HCT116 (cell line): ENCODE measurements around the gene DDX27.

ENCODE experiments used
- CTCF ChIP-seq, 3 experiments: fragments of 200-600 bp in 1 of 3; sonication (generic) in 1 of 3; IDR thresholded peaks in 2 of 3; conservative IDR thresholded peaks in 1 of 3; 2 replicates each; pipeline ENCODE4 v1.5.1; 2012 to 2017; ENCODE audit warnings: low read depth in 2 of 3, low read length in 2 of 3, antibody characterized with exemption in 1 of 3, borderline replicate concordance in 1 of 3, control low read depth in 1 of 3, mild to moderate bottlenecking in 1 of 3, mixed read lengths in 1 of 3, mixed run types in 1 of 3, moderate library complexity in 1 of 3; ENCODE audit not compliant: insufficient read depth in 1 of 3
- MAX ChIP-seq: IDR thresholded peaks from 2 replicates; pipeline ENCODE4 v1.6.1; 2012
- POLR2A ChIP-seq: IDR thresholded peaks from 2 replicates; pipeline ENCODE4 v1.7.0; 2011; ENCODE audit warnings: borderline replicate concordance; ENCODE audit not compliant: insufficient read depth, insufficient read length; ENCODE audit errors: extremely low read depth
- YY1 ChIP-seq: IDR thresholded peaks from 2 replicates; pipeline ENCODE4 v1.6.1; 2011; ENCODE audit warnings: low read length, low read depth, moderate library complexity, mild to moderate bottlenecking; ENCODE audit not compliant: insufficient replicate concordance; ENCODE audit errors: extremely low read depth

DNA sequence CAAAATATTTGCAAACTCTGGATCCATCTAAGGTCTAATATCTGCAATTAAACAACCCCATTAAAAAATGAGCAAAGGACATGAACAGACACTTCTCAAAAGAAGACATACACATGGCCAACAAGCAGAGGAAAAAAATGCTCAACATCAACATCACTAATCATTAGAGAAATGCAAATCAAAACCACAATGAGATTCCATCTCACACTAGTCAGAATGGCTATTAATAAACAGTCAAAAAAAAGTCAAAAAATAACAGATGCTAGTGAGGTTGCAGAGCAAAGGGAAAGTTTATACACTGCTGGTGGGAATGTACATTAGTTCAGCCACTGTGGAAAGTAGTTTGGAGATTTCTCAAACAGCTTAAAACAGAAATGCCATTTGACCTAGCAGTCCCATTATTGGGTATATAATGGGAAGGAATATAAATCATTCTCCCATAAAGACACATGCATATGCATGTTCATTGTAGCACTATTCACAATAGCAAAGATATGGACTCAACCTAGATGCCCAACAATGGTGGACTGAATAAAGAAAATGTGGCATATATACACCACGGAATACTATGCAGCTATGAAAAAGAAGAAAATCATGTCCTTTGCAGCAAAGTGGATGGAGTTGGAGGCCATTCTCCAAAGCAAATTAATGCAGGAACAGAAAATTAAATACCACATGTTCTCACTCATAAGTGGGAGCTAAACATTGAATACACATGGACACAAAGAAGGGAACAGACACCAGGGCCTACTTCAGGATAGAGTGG is 49.6 kb downstream of the DDX27 start:
- no peak for TF ChIP-seq POLR2A
- no peak for TF ChIP-seq YY1
- no peak for TF ChIP-seq CTCF (IDR thresholded peaks at IDR 0.05 in 2 of 3, conservative IDR thresholded peaks at IDR 0.05 in 1 of 3; ENCODE audit: borderline replicate concordance in 1 of 3, insufficient read depth in 1 of 3, low read depth in 2 of 3, low read length in 2 of 3)
- no peak for TF ChIP-seq MAX
